Tracheal epithelial cell (primary cell): Measurements from ENCODE around the gene REV1. TPM values are rescaled to one million over a fixed set of nuclear protein-coding genes. Genes with fewer than 3 reads are reported as not detected.

ENCODE experiments used
- total RNA-seq: library from RNA; depleted of rRNA; stranded (reverse); fragments of >200 nt; gene quantifications from 2 replicates; pipeline ENCODE4 v1.2.1, GENCODE V29; 2014

Gene REV1
- total RNA-seq, result 28.0 and 32.8 TPM in 2 replicates

GRCh38 chr2:99489761-99490622 is at the start of gene REV1:
REV1 (minus strand) TSS chr2:99490017; CDS start chr2:99464975, 25,042 bp downstream.

Other genes with a start within 250 kb of the REV1 start
- not detected in 2 replicates for gene LYG2, start 234.4 kb downstream of the REV1 start, total RNA-seq
- gene LYG1, start 188.8 kb downstream of the REV1 start, total RNA-seq, result not detected in 2 replicates
- 70.8 and 94.2 TPM in 2 replicates for gene TXNDC9, start 153.7 kb downstream of the REV1 start, total RNA-seq
- 22.8 and 32.0 TPM in 2 replicates for gene EIF5B, start 152.6 kb downstream of the REV1 start, total RNA-seq